Hepatocyte (in vitro differentiated cells): ENCODE measurements around the gene PPP1R13L. TPM values are rescaled to one million over a fixed set of nuclear protein-coding genes. Genes with fewer than 3 reads are reported as not detected.

ENCODE experiments used
- DNase-seq: peaks from one replicate; pipeline ENCODE4 v3.0.0-alpha.2; 2016; ENCODE audit warnings: low spot score
- H2AFZ ChIP-seq: fragments of 200-600 bp; sonication (generic); 2 replicates; pipeline ENCODE4 v1.6.0; 2016; ENCODE audit warnings: antibody characterized with exemption, mild to moderate bottlenecking
- H3K27ac ChIP-seq: fragments of 200-600 bp; sonication (generic); 2 replicates; pipeline ENCODE4 v1.5.1; 2016; ENCODE audit warnings: mild to moderate bottlenecking
- H3K27me3 ChIP-seq: fragments of 200-600 bp; sonication (generic); 2 replicates; pipeline ENCODE4 v1.6.1; 2016
- H3K36me3 ChIP-seq: fragments of 200-600 bp; sonication (generic); replicated peaks from 2 replicates; pipeline ENCODE4 v1.5.1; 2016; ENCODE audit warnings: low read depth; ENCODE audit not compliant: insufficient read depth
- H3K4me1 ChIP-seq: fragments of 200-600 bp; sonication (generic); 2 replicates; pipeline ENCODE4 v1.5.1; 2016; ENCODE audit warnings: mild to moderate bottlenecking, moderate library complexity; ENCODE audit not compliant: insufficient read depth
- H3K4me2 ChIP-seq: fragments of 200-600 bp; sonication (generic); 2 replicates; pipeline ENCODE4 v1.6.0; 2016
- H3K4me3 ChIP-seq: fragments of 200-600 bp; sonication (generic); 2 replicates; pipeline ENCODE4 v1.5.1; 2016; ENCODE audit warnings: mild to moderate bottlenecking
- H3K79me2 ChIP-seq: fragments of 200-600 bp; sonication (generic); 2 replicates; pipeline ENCODE4 v1.6.0; 2017; ENCODE audit warnings: mild to moderate bottlenecking
- H3K9me2 ChIP-seq: fragments of 200-600 bp; sonication (generic); replicated peaks from 2 replicates; pipeline ENCODE4 v1.6.0; 2017; ENCODE audit warnings: mild to moderate bottlenecking; ENCODE audit not compliant: insufficient read depth
- H3K9me3 ChIP-seq: fragments of 200-600 bp; sonication (generic); 2 replicates; pipeline ENCODE4 v1.5.1; 2016; ENCODE audit warnings: low read depth, mild to moderate bottlenecking
- H4K20me1 ChIP-seq: fragments of 200-600 bp; sonication (generic); 2 replicates; pipeline ENCODE4 v1.6.0; 2016; ENCODE audit warnings: mild to moderate bottlenecking; ENCODE audit not compliant: insufficient read depth, poor library complexity, severe bottlenecking
- EZH2 ChIP-seq: fragments of 200-600 bp; sonication (generic); IDR thresholded peaks from 2 replicates; pipeline ENCODE4 v1.6.1; 2016; ENCODE audit warnings: antibody characterized with exemption, mild to moderate bottlenecking, borderline replicate concordance
- EZH2phosphoT487 ChIP-seq: fragments of 200-600 bp; sonication (generic); IDR thresholded peaks from one replicate; pipeline ENCODE4 v1.6.1; 2018; ENCODE audit warnings: antibody characterized with exemption, mild to moderate bottlenecking, low read depth, moderate library complexity; ENCODE audit not compliant: unreplicated experiment, severe bottlenecking
- WGBS: methylation state at CpG from one replicate; pipeline ENCODE4 v1.1.6; 2016; ENCODE audit warnings: low lambda C conversion rate; ENCODE audit errors: missing lambda C conversion rate; 5-methylcytosine and 5-hydroxymethylcytosine counted together
- microRNA-seq: library from miRNA; unstranded; fragments of <30 nt; microRNA quantifications from one replicate; pipeline ENCODE4, GENCODE V29; 2017
- polyA plus RNA-seq: library from polyadenylated mRNA; unstranded; fragments of >200 nt; fragmentation: Nextera tagmentation; extraction: Ambion mirVana; gene quantifications from 2 replicates; pipeline ENCODE4 v1.2.1, GENCODE V29; 2016
- small RNA-seq: library from RNA; depleted of rRNA; stranded (forward); fragments of <200 nt; gene quantifications from one replicate; pipeline ENCODE3, GENCODE V24; 2014
- total RNA-seq: library from RNA; depleted of rRNA; stranded (reverse); fragments of >200 nt; gene quantifications from 2 replicates; pipeline ENCODE4 v1.2.3, GENCODE V29; 2014
- TF ChIP-seq, protein P1 (sequence below): fragments of 200-600 bp; sonication (generic); IDR thresholded peaks from 2 replicates; pipeline ENCODE4 v1.5.1; 2016; ENCODE audit warnings: antibody characterized with exemption, mild to moderate bottlenecking; ENCODE audit not compliant: poor library complexity

Gene PPP1R13L
- total and polyA plus RNA-seq, 2 experiments from 2014 or later, result 8.7 to 14.8 TPM

DNA sequence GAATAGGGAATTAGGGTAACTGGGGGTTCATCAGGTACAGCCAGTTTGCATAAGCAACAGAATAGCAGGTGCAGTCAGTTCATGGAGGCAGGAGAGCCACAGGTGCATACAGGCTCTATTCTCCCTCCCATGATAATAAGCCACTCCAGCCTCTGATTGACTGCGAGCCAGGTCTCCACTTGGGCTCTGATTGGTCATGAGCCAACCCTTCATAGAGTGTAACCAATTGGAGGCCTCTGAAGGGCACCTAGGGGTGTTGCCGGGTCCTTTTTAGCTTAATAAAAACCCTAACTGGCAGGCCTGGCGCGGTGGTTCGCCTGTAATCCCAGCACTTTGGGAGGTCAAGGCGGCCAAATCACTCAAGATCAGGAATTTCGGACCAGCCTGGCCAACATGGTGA lies 73.5 kb downstream of the PPP1R13L start:
- H3K4me3 ChIP-seq, result no peak overlapping the region
- no peak overlapping the region for H2AFZ ChIP-seq
- 89% methylated on average over 7 of the region's 7 CpGs for WGBS
- H4K20me1 ChIP-seq, result no peaks in the 10 kb centered on the region
- H3K79me2 ChIP-seq, result no peaks in the 10 kb centered on the region
- no peak for DNase-seq
- H3K4me1 ChIP-seq, result no peaks in the 10 kb centered on the region
- H3K9me3 ChIP-seq, result no peaks in the 10 kb centered on the region
- no peak overlapping the region for H3K4me2 ChIP-seq
- H3K27ac ChIP-seq, result no peak overlapping the region
- H3K27me3 ChIP-seq, result no peaks in the 10 kb centered on the region
- TF ChIP-seq, protein P1, sequence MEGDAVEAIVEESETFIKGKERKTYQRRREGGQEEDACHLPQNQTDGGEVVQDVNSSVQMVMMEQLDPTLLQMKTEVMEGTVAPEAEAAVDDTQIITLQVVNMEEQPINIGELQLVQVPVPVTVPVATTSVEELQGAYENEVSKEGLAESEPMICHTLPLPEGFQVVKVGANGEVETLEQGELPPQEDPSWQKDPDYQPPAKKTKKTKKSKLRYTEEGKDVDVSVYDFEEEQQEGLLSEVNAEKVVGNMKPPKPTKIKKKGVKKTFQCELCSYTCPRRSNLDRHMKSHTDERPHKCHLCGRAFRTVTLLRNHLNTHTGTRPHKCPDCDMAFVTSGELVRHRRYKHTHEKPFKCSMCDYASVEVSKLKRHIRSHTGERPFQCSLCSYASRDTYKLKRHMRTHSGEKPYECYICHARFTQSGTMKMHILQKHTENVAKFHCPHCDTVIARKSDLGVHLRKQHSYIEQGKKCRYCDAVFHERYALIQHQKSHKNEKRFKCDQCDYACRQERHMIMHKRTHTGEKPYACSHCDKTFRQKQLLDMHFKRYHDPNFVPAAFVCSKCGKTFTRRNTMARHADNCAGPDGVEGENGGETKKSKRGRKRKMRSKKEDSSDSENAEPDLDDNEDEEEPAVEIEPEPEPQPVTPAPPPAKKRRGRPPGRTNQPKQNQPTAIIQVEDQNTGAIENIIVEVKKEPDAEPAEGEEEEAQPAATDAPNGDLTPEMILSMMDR, result no peak
- TF ChIP-seq EZH2, result no peak
- TF ChIP-seq EZH2phosphoT487, result no peak
- H3K9me2 ChIP-seq, result no peaks in the 10 kb centered on the region
- H3K36me3 ChIP-seq, result no peaks in the 10 kb centered on the region

Small RNAs within 50 kb of the gene (microRNA-seq; reads per million reads assigned to microRNA genes)
- gene MIR6088, result not detected

Small RNAs within 50 kb of the gene (small RNA-seq; reads per million reads assigned to genes)
- not detected for gene MIR6088

Other genes starting within 250 kb of the PPP1R13L start
- gene NKPD1, start 244.1 kb downstream of the PPP1R13L start, total RNA-seq, result 0.08 and 0.27 TPM in 2 replicates
- gene NKPD1, start 244.1 kb downstream of the PPP1R13L start, polyA plus RNA-seq, result 0.50 and 0.60 TPM in 2 replicates
- gene TRAPPC6A, start 226.8 kb downstream of the PPP1R13L start, total RNA-seq, result 24.6 and 25.7 TPM in 2 replicates
- 60.1 and 75.8 TPM in 2 replicates for gene TRAPPC6A, start 226.8 kb downstream of the PPP1R13L start, polyA plus RNA-seq
- 8.4 and 12.5 TPM in 2 replicates for gene BLOC1S3, start 226.3 kb downstream of the PPP1R13L start, total RNA-seq
- 15.6 and 17.1 TPM in 2 replicates for gene BLOC1S3, start 226.3 kb downstream of the PPP1R13L start, polyA plus RNA-seq
- gene EXOC3L2, start 159.7 kb downstream of the PPP1R13L start, total RNA-seq, result 0.08 and 1.3 TPM in 2 replicates
- 0.13 TPM in 1 of 2 replicates, not detected in the other for gene EXOC3L2, start 159.7 kb downstream of the PPP1R13L start, polyA plus RNA-seq
- 9.5 and 23.0 TPM in 2 replicates for gene MARK4, start 153.8 kb downstream of the PPP1R13L start, total RNA-seq
- gene MARK4, start 153.8 kb downstream of the PPP1R13L start, polyA plus RNA-seq, result 13.5 and 14.8 TPM in 2 replicates
- 0.40 and 1.3 TPM in 2 replicates for gene CKM, start 82.2 kb downstream of the PPP1R13L start, total RNA-seq
- gene CKM, start 82.2 kb downstream of the PPP1R13L start, polyA plus RNA-seq, result 0.39 and 1.0 TPM in 2 replicates
- 3.3 and 5.5 TPM in 2 replicates for gene KLC3, start 64.3 kb downstream of the PPP1R13L start, total RNA-seq
- gene KLC3, start 64.3 kb downstream of the PPP1R13L start, polyA plus RNA-seq, result 2.7 and 7.6 TPM in 2 replicates
- 10.1 and 13.9 TPM in 2 replicates for gene ERCC2, start 34.5 kb downstream of the PPP1R13L start, total RNA-seq
- gene ERCC2, start 34.5 kb downstream of the PPP1R13L start, polyA plus RNA-seq, result 7.1 and 7.3 TPM in 2 replicates
- gene POLR1G, start 1.6 kb upstream of the PPP1R13L start, total RNA-seq, result 2.7 and 3.3 TPM in 2 replicates
- 2.4 and 2.5 TPM in 2 replicates for gene POLR1G, start 1.6 kb upstream of the PPP1R13L start, polyA plus RNA-seq
- gene ERCC1, start 18.8 kb upstream of the PPP1R13L start, total RNA-seq, result 42.5 and 51.0 TPM in 2 replicates
- 66.7 and 72.8 TPM in 2 replicates for gene ERCC1, start 18.8 kb upstream of the PPP1R13L start, polyA plus RNA-seq
- 37.9 and 73.1 TPM in 2 replicates for gene FOSB, start 62.9 kb upstream of the PPP1R13L start, total RNA-seq
- gene FOSB, start 62.9 kb upstream of the PPP1R13L start, polyA plus RNA-seq, result 114 and 168 TPM in 2 replicates
- gene RTN2, start 92.0 kb upstream of the PPP1R13L start, total RNA-seq, result 3.4 and 7.8 TPM in 2 replicates
- 12.2 and 14.8 TPM in 2 replicates for gene RTN2, start 92.0 kb upstream of the PPP1R13L start, polyA plus RNA-seq
- gene PPM1N, start 93.4 kb upstream of the PPP1R13L start, total RNA-seq, result 0.40 and 1.9 TPM in 2 replicates
- 0.59 and 1.4 TPM in 2 replicates for gene PPM1N, start 93.4 kb upstream of the PPP1R13L start, polyA plus RNA-seq
- gene VASP, start 102.4 kb upstream of the PPP1R13L start, total RNA-seq, result 57.3 and 68.9 TPM in 2 replicates
- gene VASP, start 102.4 kb upstream of the PPP1R13L start, polyA plus RNA-seq, result 86.0 and 92.6 TPM in 2 replicates
- 11.2 and 15.1 TPM in 2 replicates for gene OPA3, start 179.7 kb upstream of the PPP1R13L start, total RNA-seq
- gene OPA3, start 179.7 kb upstream of the PPP1R13L start, polyA plus RNA-seq, result 15.0 and 15.2 TPM in 2 replicates
- gene GPR4, start 197.1 kb upstream of the PPP1R13L start, total RNA-seq, result not detected in 2 replicates
- 0.10 TPM in 1 of 2 replicates, not detected in the other for gene GPR4, start 197.1 kb upstream of the PPP1R13L start, polyA plus RNA-seq
- gene EML2, start 234.3 kb upstream of the PPP1R13L start, total RNA-seq, result 9.1 and 13.9 TPM in 2 replicates
- gene EML2, start 234.3 kb upstream of the PPP1R13L start, polyA plus RNA-seq, result 17.0 and 20.6 TPM in 2 replicates